ENCODE results near the gene PTGDR.

DNA sequence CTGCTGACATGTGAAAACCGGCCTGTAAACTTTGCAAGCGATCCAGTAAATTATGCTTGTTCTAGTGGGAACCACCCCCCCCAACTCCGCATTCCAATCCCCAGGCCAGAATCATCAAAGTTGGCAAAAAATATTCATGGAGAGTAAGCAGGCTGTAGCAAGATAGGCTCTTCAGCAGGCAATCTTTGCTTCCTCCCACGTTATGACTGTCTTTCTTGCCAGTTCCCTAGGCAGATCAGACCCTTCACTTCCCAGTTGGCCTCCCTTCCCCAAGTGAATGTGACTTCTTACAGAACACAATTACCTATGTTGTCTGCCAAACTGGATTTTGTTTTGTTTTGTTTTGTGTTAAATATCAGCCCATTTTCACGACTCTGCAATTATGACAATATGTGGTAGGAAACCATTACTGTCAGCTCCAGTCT lies 45.4 kb downstream of the PTGDR start:
- no peak for TF ChIP-seq REST (IDR thresholded peaks at IDR 0.05; ENCODE audit: insufficient read depth in 1 of 2, low read depth in 2 of 2, low read length in 2 of 2)
- TF ChIP-seq TAF1 (IDR thresholded peaks at IDR 0.05; ENCODE audit: borderline replicate concordance, insufficient read depth, low read length): no peak
